Tibial nerve (tissue), 4 donors: Measurements from ENCODE around the gene TMEM109.

Experiments used
- EP300 ChIP-seq, 2 donors: sonication (generic); formaldehyde crosslinking; IDR thresholded peaks; one replicate each; pipeline ENCODE4 v1.6.1; 2017; ENCODE audit warnings: antibody characterized with exemption in 2 of 2, mild to moderate bottlenecking in 1 of 2
- POLR2A ChIP-seq, 2 donors: fragments of 450-650 bp; IDR thresholded peaks; one replicate each; pipeline ENCODE4 v1.6.1; 2017; ENCODE audit warnings: antibody characterized with exemption in 2 of 2, mild to moderate bottlenecking in 2 of 2, moderate library complexity in 2 of 2
- TF ChIP-seq, protein P1 (sequence below), 5 experiments: fragments of 200-600 bp in 3 of 5; fragments of 450-650 bp in 2 of 5; sonication (generic) in 3 of 5; IDR thresholded peaks; one replicate each; pipeline ENCODE4 v1.5.1; 2016 to 2019; ENCODE audit warnings: antibody characterized with exemption in 5 of 5, mild to moderate bottlenecking in 3 of 5, moderate library complexity in 2 of 5

DNA sequence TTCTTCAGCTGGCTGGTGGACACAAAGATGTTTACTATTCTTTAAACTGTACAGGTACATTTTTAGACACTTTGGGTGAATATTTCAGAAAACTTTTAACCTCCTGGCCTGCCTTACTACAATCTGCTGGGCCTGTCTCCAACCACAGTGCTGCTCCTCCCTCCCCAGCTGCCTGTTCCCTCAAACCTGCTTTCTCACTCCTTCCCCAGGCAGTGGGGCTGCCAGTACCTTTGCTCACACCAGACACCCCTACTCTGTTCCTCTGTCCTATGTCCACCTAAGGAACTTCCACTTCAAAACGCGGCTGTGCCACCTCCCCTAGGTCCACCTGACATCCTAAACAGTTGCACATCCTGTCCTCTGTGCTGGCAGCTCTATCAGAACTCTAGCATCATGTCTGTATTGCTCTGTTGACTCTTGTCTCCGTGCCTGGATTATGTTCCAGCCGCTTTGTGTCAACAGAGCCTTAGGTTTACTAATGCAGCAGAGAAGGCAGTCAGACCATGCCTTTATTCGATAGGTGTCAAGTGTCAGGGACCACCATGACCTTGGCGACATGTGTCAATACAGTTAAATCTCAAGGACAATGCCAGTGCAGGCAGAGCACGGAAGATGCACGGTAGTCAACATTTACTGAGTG, 33.2 kb upstream of the TMEM109 start:
- no peak for TF ChIP-seq POLR2A (IDR thresholded peaks at IDR 0.05)
- TF ChIP-seq, protein P1, sequence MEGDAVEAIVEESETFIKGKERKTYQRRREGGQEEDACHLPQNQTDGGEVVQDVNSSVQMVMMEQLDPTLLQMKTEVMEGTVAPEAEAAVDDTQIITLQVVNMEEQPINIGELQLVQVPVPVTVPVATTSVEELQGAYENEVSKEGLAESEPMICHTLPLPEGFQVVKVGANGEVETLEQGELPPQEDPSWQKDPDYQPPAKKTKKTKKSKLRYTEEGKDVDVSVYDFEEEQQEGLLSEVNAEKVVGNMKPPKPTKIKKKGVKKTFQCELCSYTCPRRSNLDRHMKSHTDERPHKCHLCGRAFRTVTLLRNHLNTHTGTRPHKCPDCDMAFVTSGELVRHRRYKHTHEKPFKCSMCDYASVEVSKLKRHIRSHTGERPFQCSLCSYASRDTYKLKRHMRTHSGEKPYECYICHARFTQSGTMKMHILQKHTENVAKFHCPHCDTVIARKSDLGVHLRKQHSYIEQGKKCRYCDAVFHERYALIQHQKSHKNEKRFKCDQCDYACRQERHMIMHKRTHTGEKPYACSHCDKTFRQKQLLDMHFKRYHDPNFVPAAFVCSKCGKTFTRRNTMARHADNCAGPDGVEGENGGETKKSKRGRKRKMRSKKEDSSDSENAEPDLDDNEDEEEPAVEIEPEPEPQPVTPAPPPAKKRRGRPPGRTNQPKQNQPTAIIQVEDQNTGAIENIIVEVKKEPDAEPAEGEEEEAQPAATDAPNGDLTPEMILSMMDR (IDR thresholded peaks at IDR 0.05): no peak
- TF ChIP-seq EP300 (IDR thresholded peaks at IDR 0.05): no peak
